B cell (primary cell): Measurements from ENCODE around the gene DUS2. TPM values are rescaled to one million over a fixed set of nuclear protein-coding genes. Genes with fewer than 3 reads are reported as not detected.
A peak's percentile ranks its signal among the peaks of the same experiment; 100 is the strongest.

ENCODE experiments used
- ATAC-seq: fragments of 200-7000 bp; cut with Tn5 transposase; one replicate; pipeline ENCODE4 v1.10.0; 2021; ENCODE audit warnings: low read depth, mild to moderate bottlenecking, moderate number of reproducible peaks, moderate library complexity
- CTCF ChIA-PET: fragments of 350-600 bp; sonication (Branson Sonifier 250); formaldehyde crosslinking; loops from one replicate; lab custom pipeline; 2021; ENCODE audit warnings: antibody characterized with exemption, inconsistent platforms; lab: Charles Lee
- POLR2A ChIA-PET: fragments of 350-600 bp; sonication (Branson Sonifier 250); formaldehyde crosslinking; loops from one replicate; lab custom pipeline; 2021; ENCODE audit warnings: antibody characterized with exemption; lab: Charles Lee
- DNase-seq: peaks from one replicate; pipeline ENCODE4 v3.0.0; 2013
- H2AFZ ChIP-seq: 2 replicates; pipeline ENCODE4 v1.6.1; 2012; ENCODE audit warnings: mild to moderate bottlenecking, low read depth, low read length; ENCODE audit not compliant: insufficient read depth, poor library complexity, severe bottlenecking
- H3K27ac ChIP-seq, 2 donors: 1 replicate in 1 of 2; 2 replicates in 1 of 2; pipeline ENCODE4 v1.5.1; 2012 to 2013; ENCODE audit warnings: low read length in 2 of 2, mild to moderate bottlenecking in 2 of 2, moderate library complexity in 1 of 2
- H3K27me3 ChIP-seq, 4 experiments: fragments of 200-600 bp in 1 of 4; sonication (generic) in 1 of 4; replicated peaks in 1 of 4; 1 replicate in 2 of 4; 2 replicates in 2 of 4; pipeline versions ENCODE4 v1.6.1 to v1.7.0; 2013 to 2016; ENCODE audit warnings: low read length in 3 of 4, mild to moderate bottlenecking in 2 of 4, mixed read lengths in 1 of 4, moderate library complexity in 1 of 4; ENCODE audit not compliant: insufficient read depth in 4 of 4, control insufficient read depth in 3 of 4; ENCODE audit errors: control extremely low read depth in 1 of 4
- H3K36me3 ChIP-seq, 2 experiments: replicated peaks in 1 of 2; 1 replicate in 1 of 2; 2 replicates in 1 of 2; pipeline versions ENCODE4 v1.6.1 to v1.7.1; 2013; ENCODE audit warnings: low read length in 1 of 2; ENCODE audit not compliant: insufficient read depth in 2 of 2, control insufficient read depth in 1 of 2; ENCODE audit errors: control extremely low read depth in 1 of 2, extremely low read depth in 1 of 2
- H3K4me1 ChIP-seq, 2 donors: fragments of 200-600 bp in 1 of 2; sonication (generic) in 1 of 2; 1 replicate in 1 of 2; 2 replicates in 1 of 2; pipeline versions ENCODE4 v1.5.1 to v1.6.1; 2013 to 2017; ENCODE audit warnings: low read length in 2 of 2; ENCODE audit not compliant: control insufficient read depth in 2 of 2, insufficient read depth in 2 of 2
- H3K4me2 ChIP-seq: replicated peaks from 2 replicates; pipeline ENCODE3; 2012; ENCODE audit warnings: mild to moderate bottlenecking, low read depth, low read length; ENCODE audit not compliant: poor library complexity, severe bottlenecking
- H3K4me3 ChIP-seq, 5 experiments: fragments of 200-600 bp in 1 of 5; sonication (generic) in 1 of 5; 1 replicate in 3 of 5; 2 replicates in 2 of 5; pipeline versions ENCODE4 v1.5.1 to v1.7.0; 2011 to 2016; ENCODE audit warnings: low read length in 4 of 5, mild to moderate bottlenecking in 4 of 5, low read depth in 2 of 5, control low read depth in 1 of 5, moderate library complexity in 1 of 5; ENCODE audit not compliant: insufficient read depth in 1 of 5; ENCODE audit errors: control extremely low read depth in 1 of 5, extremely low read depth in 1 of 5
- H3K79me2 ChIP-seq: fragments of 200-600 bp; sonication (generic); one replicate; pipeline ENCODE4 v1.6.0; 2016; ENCODE audit warnings: low read length; ENCODE audit not compliant: control insufficient read depth, insufficient read depth
- H3K9ac ChIP-seq: fragments of 200-600 bp; sonication (generic); 2 replicates; pipeline ENCODE4 v1.6.1; 2017; ENCODE audit warnings: mild to moderate bottlenecking, low read length, moderate library complexity
- H3K9me3 ChIP-seq, 3 donors: one replicate each; pipeline versions ENCODE4 v1.6.1 to v1.7.1; 2013; ENCODE audit warnings: low read length in 2 of 3; ENCODE audit not compliant: control insufficient read depth in 2 of 3, insufficient read depth in 1 of 3; ENCODE audit errors: control extremely low read depth in 1 of 3
- H4K20me1 ChIP-seq: 2 replicates; pipeline ENCODE4 v1.6.0; 2012; ENCODE audit warnings: mild to moderate bottlenecking, low read length; ENCODE audit not compliant: insufficient read depth, control insufficient read depth, poor library complexity, severe bottlenecking
- H3K27ac Mint-ChIP-seq: one replicate; pipeline ENCODE4 v1.8.0; 2021; ENCODE audit warnings: mixed read lengths
- H3K27me3 Mint-ChIP-seq: one replicate; pipeline ENCODE4 v1.8.0; 2021; ENCODE audit warnings: mixed read lengths
- H3K4me1 Mint-ChIP-seq: one replicate; pipeline ENCODE4 v1.8.0; 2021; ENCODE audit warnings: mixed read lengths
- H3K4me3 Mint-ChIP-seq: one replicate; pipeline ENCODE4 v1.8.0; 2021; ENCODE audit warnings: mixed read lengths
- H3K9me3 Mint-ChIP-seq: one replicate; pipeline ENCODE4 v1.8.0; 2022; ENCODE audit warnings: mixed read lengths; ENCODE audit not compliant: insufficient read depth
- CTCF ChIP-seq: fragments of 200-600 bp; IDR thresholded peaks from one replicate; pipeline ENCODE4 v1.8.0; 2022; ENCODE audit warnings: antibody characterized with exemption, mild to moderate bottlenecking
- EZH2 ChIP-seq: IDR thresholded peaks from 2 replicates; pipeline ENCODE4 v1.6.1; 2012; ENCODE audit warnings: borderline replicate concordance, low read depth, mild to moderate bottlenecking, moderate library complexity, low read length; ENCODE audit not compliant: insufficient read depth, poor library complexity, severe bottlenecking
- WGBS: methylation state at CpG from one replicate; pipeline ENCODE4 v1.1.5; 2013; ENCODE audit warnings: missing lambda C conversion rate; ENCODE audit not compliant: insufficient coverage; 5-methylcytosine and 5-hydroxymethylcytosine counted together
- intact Hi-C: fragments of 100-400 bp; cut with micrococcal nuclease; formaldehyde crosslinking; loops from one replicate; pipeline ENCODE4 v1.10.0; 2022
- polyA plus RNA-seq: library from polyadenylated mRNA; depleted of rRNA; stranded (reverse); fragments of >200 nt; gene quantifications from 2 replicates; pipeline ENCODE4 v1.2.3, GENCODE V29; 2012
- total RNA-seq, 2 donors: library from RNA; stranded (reverse); fragments of 120-200 nt in 1 of 2; gene quantifications; 1 replicate in 1 of 2; 2 replicates in 1 of 2; pipeline versions ENCODE4 v1.2.3 to v1.2.4, GENCODE V29; 2013 to 2022

The DUS2 gene
- total and polyA plus RNA-seq, 2 donors (not counting 1 experiment from before 2014, with no cell fraction given) = 61.1 to 93.0 TPM

DNA sequence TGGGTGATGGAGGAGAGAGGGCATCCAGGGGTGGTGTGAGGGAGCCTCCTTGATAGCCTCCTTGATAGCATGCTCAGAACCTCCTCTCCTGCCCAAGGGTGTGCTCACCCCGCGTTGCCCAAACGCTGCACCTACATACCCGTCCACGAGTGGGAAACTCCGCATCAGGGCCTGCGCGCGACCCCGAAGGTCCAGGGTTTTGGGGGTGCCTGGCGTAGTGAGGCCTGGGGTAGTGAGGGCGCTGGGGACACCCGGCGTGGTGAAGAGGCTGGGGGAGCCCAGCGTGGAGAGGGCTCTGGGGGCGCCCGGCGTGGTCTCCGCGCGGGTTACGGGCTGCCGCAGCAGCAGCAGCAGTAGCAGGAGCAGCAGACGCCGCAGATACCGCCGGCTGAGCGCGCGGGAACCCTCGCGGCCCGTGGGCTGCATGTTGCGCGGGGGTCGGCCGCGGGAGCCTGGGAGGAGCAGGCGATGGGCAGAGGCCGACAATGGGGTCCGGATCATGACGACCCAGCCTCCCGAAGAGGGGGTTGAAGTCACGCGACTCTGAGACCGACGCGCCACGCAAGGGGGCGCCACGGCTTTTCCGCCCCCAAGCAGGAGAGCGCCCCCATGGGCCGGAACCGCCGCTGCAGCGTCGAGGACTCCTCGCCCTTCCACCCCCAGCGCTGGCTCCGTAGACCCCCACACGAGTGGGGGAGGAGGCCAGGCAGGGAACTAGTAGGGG, 43.0 kb upstream of the DUS2 start, which contains the start of gene DPEP3:
DPEP3 (minus strand) TSS at position 545 of the 724 bp plus-strand sequence; CDS start at position 426, 119 bp downstream.
- no peak within 1 kb of the TSS for H3K27ac Mint-ChIP-seq
- H3K4me1 Mint-ChIP-seq = peaks cover 26% of the 10 kb centered on the region
- Histone ChIP-seq H3K27me3 (peaks cover 0 to 3% (median 0%) of the 10 kb centered on the region in 4 experiments), H3K4me1 (peaks cover 19 to 30% of the 10 kb centered on the region in 2 donors), H4K20me1 (no peaks in the 10 kb centered on the region), H3K4me3 (no peak within 1 kb of the TSS), H3K4me2 (peak within 1 kb of the TSS; percentile 29), H3K27ac (no peak within 1 kb of the TSS), H2AFZ (no peak within 1 kb of the TSS), H3K36me3 (no peaks in the 10 kb centered on the region), H3K9ac (no peak within 1 kb of the TSS), H3K79me2 (peaks cover 4% of the 10 kb centered on the region), H3K9me3 (no peaks in the 10 kb centered on the region)
- ATAC-seq (no peak), DNase-seq (no peak)
- H3K27me3 Mint-ChIP-seq = no peaks in the 10 kb centered on the region
- WGBS = 74% methylated on average over 62 of the region's 62 CpGs
- H3K9me3 Mint-ChIP-seq = no peaks in the 10 kb centered on the region
- no peak within 1 kb of the TSS for H3K4me3 Mint-ChIP-seq
- ChIA-PET CTCF (interaction anchor here (28.7 kb wide), 1 partner anchor 62 kb away, joined by 320 read pairs; no protein-coding TSS in a partner anchor), POLR2A (no interaction called here)
- intact Hi-C loops = no loop called here
- TF ChIP-seq CTCF (no peak), EZH2 (no peak)
